ENCODE measurements around the gene DAB1. TPM values are rescaled to one million over a fixed set of nuclear protein-coding genes. Genes with fewer than 3 reads are reported as not detected.
A peak's percentile ranks its signal among the peaks of the same experiment; 100 is the strongest.

The DAB1 gene
- polyA plus RNA-seq (2013, experiment 1 of 2), result 15.2 TPM
- 19.3 TPM for polyA plus RNA-seq (2013, experiment 2 of 2)

DNA sequence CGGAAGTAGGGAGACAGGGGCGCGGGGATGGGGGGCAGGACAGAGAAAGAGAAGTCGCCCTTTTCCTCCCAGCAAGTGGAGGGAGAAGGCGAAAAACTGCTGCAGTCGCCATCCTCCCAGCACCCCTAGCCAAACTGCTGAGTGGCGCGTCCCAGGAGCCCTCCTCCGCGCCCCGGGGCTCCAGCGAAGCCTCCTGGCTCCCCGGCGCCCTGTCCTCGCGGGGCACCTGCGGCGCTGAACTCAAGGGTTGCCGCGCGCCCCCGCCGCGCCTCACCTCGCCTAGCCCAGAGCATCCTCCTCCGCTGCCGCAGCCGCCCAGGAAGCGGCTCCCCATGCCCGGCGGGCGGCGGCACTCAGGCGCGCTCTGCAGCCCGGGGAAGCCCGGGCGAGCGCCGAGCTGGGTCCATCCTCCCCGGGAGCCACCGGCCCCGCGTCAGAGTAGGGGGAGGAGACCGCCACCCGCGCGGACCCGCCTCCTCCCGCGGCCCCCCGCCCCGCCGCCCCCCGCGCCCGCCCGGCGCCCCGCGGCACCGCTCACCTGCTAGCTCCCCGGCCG, at the start of gene DAB1:
TSS of gene DAB1 (minus strand) at position 405 of the 556 bp plus-strand sequence. CDS start 133,030 bp downstream, outside the sequence.
- H3K9me3 ChIP-seq (ENCODE audit: insufficient read depth, low read depth, low read length), result no peaks in the 10 kb centered on the region
- H3K4me1 ChIP-seq (ENCODE audit: insufficient read depth, low read length), result peaks cover 26% of the 10 kb centered on the region
- WGBS, result under 1% methylated on average over 61 of the region's 64 CpGs
- peak within 1 kb of the TSS; percentile 72 for H3K4me3 ChIP-seq (ENCODE audit: low read length)
- peaks cover 54% of the 10 kb centered on the region for H3K27me3 ChIP-seq (ENCODE audit: insufficient read depth, low read length)
- no peaks in the 10 kb centered on the region for H3K36me3 ChIP-seq (ENCODE audit: insufficient read depth, low read length)
- peak within 1 kb of the TSS; percentile 63 for H3K9ac ChIP-seq (ENCODE audit: low read depth, low read length)
- H3K27ac ChIP-seq (ENCODE audit: low read depth, low read length), result peak within 1 kb of the TSS; percentile 38; the same call in 1 of the 2 replicates

GRCh38 chr1:57473448-57473847, 49.6 kb upstream of the DAB1 start:
- WGBS, result 92% methylated on average over 5 of the region's 5 CpGs

DNA sequence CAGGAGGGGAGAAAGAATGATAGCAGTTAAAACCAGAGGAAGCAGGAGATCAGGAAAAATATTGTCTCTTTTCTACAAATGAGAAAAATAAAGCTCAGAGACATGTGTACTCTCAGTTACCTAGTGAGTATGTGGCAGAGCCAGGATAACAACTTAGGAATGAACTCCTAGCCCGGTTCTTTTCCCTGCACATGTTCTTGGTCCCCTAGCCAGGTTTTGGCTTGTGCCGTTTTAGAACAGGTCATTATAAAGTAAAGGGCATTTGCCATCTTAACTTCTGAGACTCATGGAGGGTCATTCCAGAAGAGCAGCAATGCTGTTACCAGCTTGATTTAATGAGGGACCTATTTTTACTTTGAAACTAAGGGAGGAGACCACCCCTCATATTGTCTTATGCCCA, 48.1 kb upstream of the DAB1 start:
- H3K27me3 ChIP-seq (ENCODE audit: insufficient read depth, low read length), result no peaks in the 10 kb centered on the region
- H3K9ac ChIP-seq (ENCODE audit: low read depth, low read length), result no peak overlapping the region
- WGBS, result 96% methylated on average over 2 of the region's 2 CpGs
- no peaks in the 10 kb centered on the region for H3K36me3 ChIP-seq (ENCODE audit: insufficient read depth, low read length)
- H3K9me3 ChIP-seq (ENCODE audit: insufficient read depth, low read depth, low read length), result no peaks in the 10 kb centered on the region
- no peak overlapping the region for H3K4me3 ChIP-seq (ENCODE audit: low read length)
- H3K27ac ChIP-seq (ENCODE audit: low read depth, low read length), result no peak overlapping the region
- H3K4me1 ChIP-seq (ENCODE audit: insufficient read depth, low read length), result peaks cover 9% of the 10 kb centered on the region; the same call in 1 of the 2 replicates

More at GRCh38 chr1:57473448-57473847, 49.6 kb upstream of the DAB1 start:
- H3K27me3 ChIP-seq (ENCODE audit: insufficient read depth, low read length), result no peaks in the 10 kb centered on the region
- no peak overlapping the region for H3K4me3 ChIP-seq (ENCODE audit: low read length)
- H3K27ac ChIP-seq (ENCODE audit: low read depth, low read length), result no peak overlapping the region
- H3K9me3 ChIP-seq (ENCODE audit: insufficient read depth, low read depth, low read length), result no peaks in the 10 kb centered on the region
- no peak overlapping the region for H3K9ac ChIP-seq (ENCODE audit: low read depth, low read length)
- H3K4me1 ChIP-seq (ENCODE audit: insufficient read depth, low read length), result peaks cover 9% of the 10 kb centered on the region; the same call in 1 of the 2 replicates
- no peaks in the 10 kb centered on the region for H3K36me3 ChIP-seq (ENCODE audit: insufficient read depth, low read length)

DNA sequence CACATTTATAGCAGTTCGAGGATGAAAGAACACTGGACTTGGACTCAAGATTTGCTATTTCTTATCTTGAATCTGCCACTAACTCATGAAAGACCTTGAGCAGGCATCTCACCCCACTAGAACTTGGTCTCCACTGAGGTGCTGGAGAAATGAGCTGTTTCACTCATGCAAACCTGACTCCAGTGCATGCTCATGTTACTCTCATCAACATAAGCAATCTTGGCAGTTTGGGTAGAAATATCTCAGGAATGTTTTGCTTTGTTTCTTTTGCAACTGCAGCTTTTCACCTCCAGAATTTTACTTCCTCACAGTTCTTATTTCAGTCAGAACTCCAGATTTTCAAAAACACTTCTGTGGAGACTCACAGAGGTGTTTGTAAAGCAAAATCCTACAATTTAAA, 46.2 kb upstream of the DAB1 start:
- no peak overlapping the region for H3K27ac ChIP-seq (ENCODE audit: low read depth, low read length)
- H3K36me3 ChIP-seq (ENCODE audit: insufficient read depth, low read length), result no peaks in the 10 kb centered on the region
- WGBS, result 96% methylated on average over 1 of the region's 1 CpG
- no peak overlapping the region for H3K9ac ChIP-seq (ENCODE audit: low read depth, low read length)
- peaks cover 9% of the 10 kb centered on the region; the same call in 1 of the 2 replicates for H3K4me1 ChIP-seq (ENCODE audit: insufficient read depth, low read length)
- no peak overlapping the region for H3K4me3 ChIP-seq (ENCODE audit: low read length)
- H3K27me3 ChIP-seq (ENCODE audit: insufficient read depth, low read length), result no peaks in the 10 kb centered on the region
- H3K9me3 ChIP-seq (ENCODE audit: insufficient read depth, low read depth, low read length), result no peaks in the 10 kb centered on the region

DNA sequence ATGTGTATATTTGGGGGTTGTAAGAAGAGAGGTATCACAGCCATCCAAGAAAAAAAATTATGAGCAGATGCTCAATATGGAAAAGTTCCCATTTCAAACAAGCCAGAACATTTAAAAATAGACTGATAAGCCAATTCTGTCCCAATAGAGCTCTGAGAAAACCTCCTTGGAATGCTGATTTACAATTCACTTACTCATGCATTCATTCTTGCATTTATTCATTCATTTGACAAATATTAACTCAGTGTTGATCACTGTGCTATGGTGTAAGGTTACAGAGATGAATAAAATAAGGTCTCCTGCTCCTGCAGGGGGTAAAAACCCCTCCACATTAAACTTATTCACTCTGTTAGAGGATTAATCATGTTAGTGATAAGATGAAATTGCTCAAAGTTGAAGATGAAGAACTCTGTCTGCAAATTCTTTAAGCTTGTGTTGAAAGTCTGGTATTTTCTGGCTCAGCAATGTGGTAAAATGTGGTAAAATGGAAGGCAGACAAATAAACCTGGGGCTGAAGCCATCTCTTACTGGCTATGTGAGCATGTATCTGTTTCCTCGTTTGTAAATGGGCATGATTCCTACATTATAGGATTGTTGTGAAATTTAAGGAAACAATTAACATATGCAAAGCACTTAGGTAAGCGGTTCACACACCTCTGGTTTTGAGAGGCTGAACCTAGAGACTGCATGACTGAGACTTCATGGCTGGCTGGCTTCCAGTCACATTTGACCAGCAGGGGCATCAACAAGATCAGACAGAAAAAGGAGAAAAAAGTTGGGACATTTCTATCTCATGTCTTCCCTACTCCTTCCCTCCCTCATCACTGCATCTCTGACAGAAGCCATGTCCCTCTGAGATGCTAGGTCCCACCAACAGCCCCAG, 45.0 kb upstream of the DAB1 start:
- H3K4me1 ChIP-seq (ENCODE audit: insufficient read depth, low read length), result peaks cover 9% of the 10 kb centered on the region; the same call in 1 of the 2 replicates
- WGBS, result 81% methylated on average over 2 of the region's 2 CpGs
- H3K27ac ChIP-seq (ENCODE audit: low read depth, low read length), result no peak overlapping the region
- H3K9me3 ChIP-seq (ENCODE audit: insufficient read depth, low read depth, low read length), result no peaks in the 10 kb centered on the region
- no peak overlapping the region for H3K4me3 ChIP-seq (ENCODE audit: low read length)
- no peaks in the 10 kb centered on the region for H3K36me3 ChIP-seq (ENCODE audit: insufficient read depth, low read length)
- no peaks in the 10 kb centered on the region for H3K27me3 ChIP-seq (ENCODE audit: insufficient read depth, low read length)
- H3K9ac ChIP-seq (ENCODE audit: low read depth, low read length), result no peak overlapping the region

GRCh38 chr1:57467830-57468229, 44.0 kb upstream of the DAB1 start:
- no peak overlapping the region for H3K27ac ChIP-seq (ENCODE audit: low read depth, low read length)
- no peak overlapping the region for H3K4me3 ChIP-seq (ENCODE audit: low read length)
- no peak overlapping the region for H3K9ac ChIP-seq (ENCODE audit: low read depth, low read length)
- H3K27me3 ChIP-seq (ENCODE audit: insufficient read depth, low read length), result no peaks in the 10 kb centered on the region
- no peaks in the 10 kb centered on the region for H3K9me3 ChIP-seq (ENCODE audit: insufficient read depth, low read depth, low read length)
- no peaks in the 10 kb centered on the region for H3K36me3 ChIP-seq (ENCODE audit: insufficient read depth, low read length)
- 92% methylated on average over 1 of the region's 1 CpG for WGBS
- H3K4me1 ChIP-seq (ENCODE audit: insufficient read depth, low read length), result peaks cover 5% of the 10 kb centered on the region; the same call in 1 of the 2 replicates

- Histone ChIP-seq H3K36me3 (ENCODE audit: insufficient read depth, low read length) (no peaks in the 10 kb centered on the region), H3K4me3 (ENCODE audit: low read length) (no peak overlapping the region), H3K27ac (ENCODE audit: low read depth, low read length) (no peak overlapping the region), H3K9ac (ENCODE audit: low read depth, low read length) (no peak overlapping the region), H3K4me1 (ENCODE audit: insufficient read depth, low read length) (no peaks in the 10 kb centered on the region), H3K27me3 (ENCODE audit: insufficient read depth, low read length) (no peaks in the 10 kb centered on the region), H3K9me3 (ENCODE audit: insufficient read depth, low read depth, low read length) (no peaks in the 10 kb centered on the region)
- WGBS, result 78% methylated on average over 3 of the region's 3 CpGs
These were observed 40.9 kb upstream of the DAB1 start for GRCh38 chr1:57464756-57465155.

DNA sequence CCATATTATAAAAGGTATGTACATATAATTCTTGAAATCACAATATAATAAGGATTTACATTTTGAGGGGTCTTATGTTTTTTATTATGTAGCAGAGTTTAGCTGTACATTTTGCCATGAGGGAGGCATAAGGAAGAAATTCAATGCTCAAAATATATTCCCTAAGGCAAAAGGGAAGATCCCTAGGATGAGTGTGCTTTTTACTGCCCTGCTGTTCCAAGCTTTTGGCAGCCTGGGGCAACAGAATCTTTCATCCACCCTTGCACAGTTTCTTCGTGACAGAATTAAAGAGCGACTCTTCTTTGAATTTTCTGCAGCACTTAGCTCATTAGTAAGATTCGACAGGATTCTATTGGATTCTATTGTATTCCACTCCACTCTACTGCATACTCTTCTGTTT, 39.5 kb upstream of the DAB1 start:
- no peaks in the 10 kb centered on the region for H3K36me3 ChIP-seq (ENCODE audit: insufficient read depth, low read length)
- H3K27me3 ChIP-seq (ENCODE audit: insufficient read depth, low read length), result no peaks in the 10 kb centered on the region
- no peak overlapping the region for H3K9ac ChIP-seq (ENCODE audit: low read depth, low read length)
- no peaks in the 10 kb centered on the region for H3K4me1 ChIP-seq (ENCODE audit: insufficient read depth, low read length)
- H3K27ac ChIP-seq (ENCODE audit: low read depth, low read length), result no peak overlapping the region
- 95% methylated on average over 3 of the region's 3 CpGs for WGBS
- H3K4me3 ChIP-seq (ENCODE audit: low read length), result no peak overlapping the region
- no peaks in the 10 kb centered on the region for H3K9me3 ChIP-seq (ENCODE audit: insufficient read depth, low read depth, low read length)

- H3K4me3 ChIP-seq (ENCODE audit: low read length), result no peak overlapping the region
- no peaks in the 10 kb centered on the region for H3K9me3 ChIP-seq (ENCODE audit: insufficient read depth, low read depth, low read length)
- H3K36me3 ChIP-seq (ENCODE audit: insufficient read depth, low read length), result no peaks in the 10 kb centered on the region
- H3K9ac ChIP-seq (ENCODE audit: low read depth, low read length), result no peak overlapping the region
- H3K4me1 ChIP-seq (ENCODE audit: insufficient read depth, low read length), result no peaks in the 10 kb centered on the region
- H3K27ac ChIP-seq (ENCODE audit: low read depth, low read length), result no peak overlapping the region
- WGBS, result 91% methylated on average over 2 of the region's 2 CpGs
- H3K27me3 ChIP-seq (ENCODE audit: insufficient read depth, low read length), result no peaks in the 10 kb centered on the region
These were observed 37.5 kb upstream of the DAB1 start for GRCh38 chr1:57461405-57461804.

GRCh38 chr1:57451516-57451915, 27.7 kb upstream of the DAB1 start:
- H3K9me3 ChIP-seq (ENCODE audit: insufficient read depth, low read depth, low read length), result no peaks in the 10 kb centered on the region
- no peak overlapping the region for H3K9ac ChIP-seq (ENCODE audit: low read depth, low read length)
- peaks cover 19% of the 10 kb centered on the region for H3K4me1 ChIP-seq (ENCODE audit: insufficient read depth, low read length)
- 49% methylated on average over 3 of the region's 5 CpGs for WGBS
- no peaks in the 10 kb centered on the region for H3K36me3 ChIP-seq (ENCODE audit: insufficient read depth, low read length)
- H3K27me3 ChIP-seq (ENCODE audit: insufficient read depth, low read length), result peaks cover 26% of the 10 kb centered on the region; the same call in 1 of the 2 replicates
- H3K27ac ChIP-seq (ENCODE audit: low read depth, low read length), result no peak overlapping the region
- H3K4me3 ChIP-seq (ENCODE audit: low read length), result no peak overlapping the region

- Histone ChIP-seq H3K27me3 (ENCODE audit: insufficient read depth, low read length) (peaks cover 26% of the 10 kb centered on the region; the same call in 1 of the 2 replicates), H3K9ac (ENCODE audit: low read depth, low read length) (no peak overlapping the region), H3K36me3 (ENCODE audit: insufficient read depth, low read length) (no peaks in the 10 kb centered on the region), H3K4me1 (ENCODE audit: insufficient read depth, low read length) (peaks cover 19% of the 10 kb centered on the region), H3K27ac (ENCODE audit: low read depth, low read length) (no peak overlapping the region), H3K4me3 (ENCODE audit: low read length) (no peak overlapping the region), H3K9me3 (ENCODE audit: insufficient read depth, low read depth, low read length) (no peaks in the 10 kb centered on the region)
- 34% methylated on average over 3 of the region's 3 CpGs for WGBS
These were observed 27.1 kb upstream of the DAB1 start for GRCh38 chr1:57450981-57451380.

Data from HUES64 (cell line).